ENCODE data around the gene SAP30BP.

The SAP30BP gene

DNA sequence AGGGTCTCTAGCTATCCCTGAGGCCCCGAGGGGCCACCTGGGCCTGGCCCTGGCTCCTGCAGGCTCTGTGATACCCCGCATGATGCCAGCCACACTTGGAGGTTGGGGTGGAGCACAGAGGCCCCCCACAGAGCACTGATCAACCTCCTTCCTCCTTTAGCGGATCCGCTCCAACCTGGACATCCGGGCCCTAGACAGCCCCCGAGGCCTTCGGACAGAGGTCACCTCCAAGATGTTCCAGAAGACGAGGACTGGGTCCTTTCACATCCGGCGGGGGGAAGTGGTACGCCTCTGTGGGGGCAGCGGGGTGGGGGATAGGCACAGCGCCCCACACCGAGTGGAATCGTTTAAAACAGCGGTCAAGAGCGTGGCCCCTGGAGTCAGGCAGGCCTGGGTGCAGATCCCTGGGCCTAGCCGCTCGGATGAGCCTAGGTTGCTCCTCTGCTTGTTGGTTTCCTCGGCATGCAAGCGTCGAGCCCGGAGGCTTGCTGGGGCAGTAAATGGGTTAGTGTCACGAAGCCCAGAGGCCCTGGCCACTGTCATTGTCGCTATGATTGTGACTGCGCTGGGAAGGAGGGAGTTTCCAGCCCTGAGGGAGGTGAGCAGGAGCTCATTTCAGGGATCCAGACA is 64.1 kb downstream of the SAP30BP start:
- TF ChIP-seq, protein P1, sequence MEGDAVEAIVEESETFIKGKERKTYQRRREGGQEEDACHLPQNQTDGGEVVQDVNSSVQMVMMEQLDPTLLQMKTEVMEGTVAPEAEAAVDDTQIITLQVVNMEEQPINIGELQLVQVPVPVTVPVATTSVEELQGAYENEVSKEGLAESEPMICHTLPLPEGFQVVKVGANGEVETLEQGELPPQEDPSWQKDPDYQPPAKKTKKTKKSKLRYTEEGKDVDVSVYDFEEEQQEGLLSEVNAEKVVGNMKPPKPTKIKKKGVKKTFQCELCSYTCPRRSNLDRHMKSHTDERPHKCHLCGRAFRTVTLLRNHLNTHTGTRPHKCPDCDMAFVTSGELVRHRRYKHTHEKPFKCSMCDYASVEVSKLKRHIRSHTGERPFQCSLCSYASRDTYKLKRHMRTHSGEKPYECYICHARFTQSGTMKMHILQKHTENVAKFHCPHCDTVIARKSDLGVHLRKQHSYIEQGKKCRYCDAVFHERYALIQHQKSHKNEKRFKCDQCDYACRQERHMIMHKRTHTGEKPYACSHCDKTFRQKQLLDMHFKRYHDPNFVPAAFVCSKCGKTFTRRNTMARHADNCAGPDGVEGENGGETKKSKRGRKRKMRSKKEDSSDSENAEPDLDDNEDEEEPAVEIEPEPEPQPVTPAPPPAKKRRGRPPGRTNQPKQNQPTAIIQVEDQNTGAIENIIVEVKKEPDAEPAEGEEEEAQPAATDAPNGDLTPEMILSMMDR (IDR thresholded peaks at IDR 0.05; ENCODE audit: unreplicated experiment in 3 of 3), result no peak
- H3K4me3 Mint-ChIP-seq, result no peak overlapping the region
- no peaks in the 10 kb centered on the region for H3K4me1 Mint-ChIP-seq
- H3K9me3 Mint-ChIP-seq, result no peaks in the 10 kb centered on the region
- H3K27me3 Mint-ChIP-seq (ENCODE audit: low read depth), result peaks cover 18% of the 10 kb centered on the region
- H3K36me3 Mint-ChIP-seq (ENCODE audit: low read depth), result no peaks in the 10 kb centered on the region
- H3K27ac Mint-ChIP-seq, result no peak overlapping the region

DNA sequence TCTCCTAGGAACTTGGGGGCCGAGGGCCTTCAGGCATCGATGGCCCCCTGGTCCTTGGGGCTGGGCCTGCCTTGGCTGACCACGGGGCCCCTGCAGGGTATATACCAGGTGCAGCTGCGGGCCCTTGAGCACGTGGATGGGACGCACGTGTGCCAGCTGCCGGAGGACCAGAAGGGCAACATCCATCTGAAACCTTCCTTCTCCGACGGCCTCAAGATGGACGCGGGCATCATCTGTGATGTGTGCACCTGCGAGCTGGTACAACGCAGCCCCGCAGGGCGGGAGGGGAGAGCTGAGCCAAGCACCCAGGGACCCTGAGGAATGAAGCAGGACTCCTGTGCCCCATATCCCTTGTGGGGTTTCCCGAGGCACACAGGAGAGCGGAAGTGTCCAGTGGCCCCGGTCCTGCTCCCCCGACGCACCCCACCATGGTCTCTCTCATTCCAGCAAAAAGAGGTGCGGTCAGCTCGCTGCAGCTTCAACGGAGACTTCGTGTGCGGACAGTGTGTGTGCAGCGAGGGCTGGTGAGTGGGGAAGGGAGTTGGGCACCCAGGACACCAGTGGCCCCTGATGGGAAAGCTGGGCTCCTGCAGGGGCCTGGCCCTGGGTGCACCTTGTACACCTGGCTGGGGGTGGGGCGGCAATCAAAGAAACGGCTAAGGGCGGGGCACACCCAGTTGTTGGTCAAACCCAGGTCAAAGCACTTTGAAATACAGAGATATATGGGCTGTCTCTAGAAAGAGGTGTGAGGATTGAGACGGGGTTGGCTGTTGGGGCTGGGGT is 64.8 kb downstream of the SAP30BP start:
- TF ChIP-seq, protein P1 (IDR thresholded peaks at IDR 0.05; ENCODE audit: unreplicated experiment in 3 of 3), result no peak
- Mint-ChIP-seq H3K36me3 (ENCODE audit: low read depth) (no peaks in the 10 kb centered on the region), H3K9me3 (no peaks in the 10 kb centered on the region), H3K27me3 (ENCODE audit: low read depth) (peaks cover 18% of the 10 kb centered on the region), H3K27ac (no peak overlapping the region), H3K4me1 (no peaks in the 10 kb centered on the region), H3K4me3 (no peak overlapping the region)

DNA sequence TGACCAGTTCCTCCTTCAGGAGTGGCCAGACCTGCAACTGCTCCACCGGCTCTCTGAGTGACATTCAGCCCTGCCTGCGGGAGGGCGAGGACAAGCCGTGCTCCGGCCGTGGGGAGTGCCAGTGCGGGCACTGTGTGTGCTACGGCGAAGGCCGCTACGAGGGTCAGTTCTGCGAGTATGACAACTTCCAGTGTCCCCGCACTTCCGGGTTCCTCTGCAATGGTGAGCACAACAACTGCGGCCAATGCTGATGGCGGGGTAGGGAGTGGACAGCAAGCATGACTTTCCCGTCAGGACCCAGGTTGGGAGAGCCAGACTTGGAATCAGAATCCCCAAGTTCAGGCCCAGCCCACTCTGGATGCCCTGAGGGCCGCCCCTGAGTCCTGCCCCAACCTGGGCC is 66.3 kb downstream of the SAP30BP start:
- TF ChIP-seq, protein P1 (IDR thresholded peaks at IDR 0.05; ENCODE audit: unreplicated experiment in 3 of 3), result no peak
- Mint-ChIP-seq H3K4me1 (no peaks in the 10 kb centered on the region), H3K9me3 (no peaks in the 10 kb centered on the region), H3K27ac (no peak overlapping the region), H3K36me3 (ENCODE audit: low read depth) (no peaks in the 10 kb centered on the region), H3K4me3 (no peak overlapping the region), H3K27me3 (ENCODE audit: low read depth) (peaks cover 18% of the 10 kb centered on the region)

DNA sequence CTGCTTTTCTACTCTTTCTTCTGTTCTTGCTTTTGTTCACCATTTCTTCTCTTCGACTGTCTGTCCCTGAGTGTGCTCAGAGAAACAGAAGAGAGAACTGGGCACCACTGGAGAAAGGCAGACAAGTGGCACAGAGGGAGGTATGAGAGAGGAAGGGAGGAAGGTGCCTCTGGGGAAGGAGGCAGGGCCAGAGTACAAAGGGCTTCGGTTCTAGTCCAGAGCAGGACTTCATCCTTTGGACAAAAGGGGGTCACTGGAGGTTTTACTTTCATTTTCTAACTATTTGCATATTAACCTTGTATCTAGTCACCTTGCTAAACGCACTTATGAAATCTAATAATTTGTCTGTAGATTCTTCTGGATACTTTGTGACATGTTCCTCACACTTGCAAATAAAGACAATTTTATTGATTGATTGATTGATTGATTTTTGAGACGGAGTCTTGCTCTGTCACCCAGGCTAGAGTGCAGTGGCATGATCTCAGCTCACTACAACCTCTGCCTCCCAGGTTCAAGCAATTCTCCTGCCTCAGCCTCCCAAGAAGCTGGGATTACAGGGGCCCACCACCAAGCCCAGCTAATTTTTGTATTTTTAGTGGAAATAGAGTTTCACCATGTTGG is 67.6 kb downstream of the SAP30BP start:
- Mint-ChIP-seq H3K36me3 (ENCODE audit: low read depth) (no peaks in the 10 kb centered on the region), H3K4me3 (no peak overlapping the region), H3K27ac (no peak overlapping the region), H3K9me3 (no peaks in the 10 kb centered on the region), H3K4me1 (no peaks in the 10 kb centered on the region), H3K27me3 (ENCODE audit: low read depth) (peaks cover 18% of the 10 kb centered on the region)
- TF ChIP-seq, protein P1 (IDR thresholded peaks at IDR 0.05; ENCODE audit: unreplicated experiment in 3 of 3), result no peak

DNA sequence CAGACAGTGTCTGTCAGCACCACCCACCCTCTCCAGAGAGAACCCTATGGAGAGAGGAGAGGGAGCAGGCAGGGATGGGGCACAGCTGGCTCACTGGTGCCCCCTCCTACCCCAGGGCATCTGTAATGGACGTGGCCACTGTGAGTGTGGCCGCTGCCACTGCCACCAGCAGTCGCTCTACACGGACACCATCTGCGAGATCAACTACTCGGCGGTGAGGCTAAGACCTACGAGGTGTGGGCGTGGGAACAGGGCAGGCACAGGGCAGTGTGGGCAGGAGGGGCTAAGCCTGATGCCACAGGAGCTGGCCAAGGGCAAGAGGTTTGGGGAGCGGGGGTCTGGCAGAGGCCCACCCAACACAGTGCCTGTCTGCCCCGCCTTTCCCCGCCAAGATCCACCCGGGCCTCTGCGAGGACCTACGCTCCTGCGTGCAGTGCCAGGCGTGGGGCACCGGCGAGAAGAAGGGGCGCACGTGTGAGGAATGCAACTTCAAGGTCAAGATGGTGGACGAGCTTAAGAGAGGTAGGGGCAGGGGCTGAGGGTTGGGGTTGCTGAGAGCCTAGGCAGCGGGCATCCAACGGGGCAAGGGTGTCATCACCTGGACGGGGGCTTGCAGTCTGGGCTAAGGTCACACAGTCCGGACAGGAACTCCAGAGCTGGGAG is 69.2 kb downstream of the SAP30BP start:
- TF ChIP-seq, protein P1 (IDR thresholded peaks at IDR 0.05; ENCODE audit: unreplicated experiment in 3 of 3), result no peak
- H3K27me3 Mint-ChIP-seq (ENCODE audit: low read depth), result peaks cover 18% of the 10 kb centered on the region
- H3K4me3 Mint-ChIP-seq, result no peak overlapping the region
- no peaks in the 10 kb centered on the region for H3K36me3 Mint-ChIP-seq (ENCODE audit: low read depth)
- H3K4me1 Mint-ChIP-seq, result no peaks in the 10 kb centered on the region
- H3K27ac Mint-ChIP-seq, result no peak overlapping the region
- H3K9me3 Mint-ChIP-seq, result no peaks in the 10 kb centered on the region

Measured in nephron (organoid).